HG03039 (cell line): ENCODE data around the gene MANF.

Source experiments
- ATAC-seq: cut with Tn5 transposase; IDR thresholded peaks from one replicate; pipeline ENCODE4 v1.9.1; 2021; ENCODE audit warnings: mild to moderate bottlenecking, moderate library complexity; ENCODE audit not compliant: unreplicated experiment

MANF gene

GRCh38 chr3:51429138-51429537, 44.0 kb downstream of the MANF start:
- ATAC-seq: no peak

DNA sequence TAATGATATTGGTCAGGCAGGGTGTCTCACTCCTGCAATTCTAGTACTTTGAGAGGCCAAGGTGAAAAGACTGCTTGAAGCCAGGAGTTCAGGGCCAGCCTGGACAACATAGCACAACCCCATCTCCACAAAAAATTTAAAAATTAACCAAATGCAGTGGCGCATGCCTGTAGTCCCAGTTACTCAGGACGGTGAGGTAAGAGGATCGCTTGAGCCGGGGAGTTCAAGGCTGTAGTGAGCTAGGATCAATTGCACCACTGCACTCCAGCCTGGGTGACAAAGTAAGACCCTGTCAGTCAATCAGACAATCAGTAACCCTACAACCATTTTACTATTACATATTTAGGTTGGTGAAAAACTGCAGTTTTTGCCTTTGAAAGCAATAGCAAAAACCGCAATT, 49.0 kb downstream of the MANF start:
- ATAC-seq: no peak

- ATAC-seq: no peak
These were observed 49.7 kb downstream of the MANF start for GRCh38 chr3:51434746-51435327.

DNA sequence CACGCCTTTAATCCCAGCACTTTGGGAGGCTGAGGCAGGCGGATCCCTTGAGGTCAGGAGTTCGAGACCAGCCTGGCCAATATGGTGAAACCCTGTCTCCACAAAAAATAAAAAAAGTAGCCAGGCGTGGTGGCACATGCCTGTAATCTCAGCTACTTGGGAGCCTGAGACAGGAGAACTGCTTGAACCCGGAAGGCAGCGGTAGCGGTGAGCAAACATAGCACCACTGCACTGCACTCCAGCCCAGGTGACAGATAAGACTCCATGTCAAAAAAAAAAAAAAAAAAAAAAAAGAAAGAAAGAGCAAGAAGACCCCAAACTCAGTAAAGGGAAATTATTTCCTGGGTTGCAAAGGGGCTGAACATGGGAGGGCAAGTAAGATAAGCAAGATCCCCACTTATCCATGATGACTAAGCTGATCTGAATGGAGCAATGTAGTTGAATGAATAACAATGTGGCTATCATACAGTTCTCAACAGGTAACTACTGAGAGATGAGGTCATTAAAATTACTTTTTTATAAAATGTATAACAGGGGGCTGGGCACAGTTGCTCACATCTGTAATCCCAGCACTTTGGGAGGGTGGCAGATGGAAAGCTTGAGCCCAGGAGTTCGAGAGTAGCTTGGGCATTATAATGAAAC, 52.0 kb downstream of the MANF start:
- no peak for ATAC-seq
